DOHH2 (cell line): ENCODE measurements around the gene CACNA2D1.

Experiments used
- H3F3A ChIP-seq: fragments of 200-600 bp; sonication (generic), shearing (Covaris generic); 2 replicates; pipeline ENCODE4 v1.6.0; 2016; ENCODE audit warnings: antibody characterized with exemption, mild to moderate bottlenecking; ENCODE audit not compliant: control insufficient read depth, insufficient read depth
- H3K27ac ChIP-seq: fragments of 200-600 bp; sonication (generic); 2 replicates; pipeline ENCODE4 v1.5.1; 2014; ENCODE audit warnings: low read depth, mild to moderate bottlenecking, low read length, moderate library complexity
- H3K27me3 ChIP-seq: fragments of 200-600 bp; sonication (generic); 2 replicates; pipeline ENCODE4 v1.6.1; 2014; ENCODE audit warnings: mild to moderate bottlenecking, low read length, mixed read lengths; ENCODE audit not compliant: control insufficient read depth
- H3K36me3 ChIP-seq: fragments of 200-600 bp; sonication (generic); 2 replicates; pipeline ENCODE4 v1.6.1; 2014; ENCODE audit warnings: mild to moderate bottlenecking, low read length, moderate library complexity, mixed read lengths; ENCODE audit not compliant: control insufficient read depth
- H3K4me1 ChIP-seq: fragments of 200-600 bp; sonication (generic); 2 replicates; pipeline ENCODE4 v1.6.1; 2014; ENCODE audit warnings: mild to moderate bottlenecking, low read length, mixed read lengths; ENCODE audit not compliant: control insufficient read depth
- H3K4me2 ChIP-seq: fragments of 200-600 bp; sonication (generic); 2 replicates; pipeline ENCODE4 v1.6.0; 2014; ENCODE audit warnings: mild to moderate bottlenecking, low read length, moderate library complexity
- H3K4me3 ChIP-seq: fragments of 200-600 bp; sonication (generic); 2 replicates; pipeline ENCODE4 v1.5.1; 2014; ENCODE audit warnings: mild to moderate bottlenecking, low read length, mixed read lengths
- H3K79me2 ChIP-seq: fragments of 200-600 bp; sonication (generic); 2 replicates; pipeline ENCODE4 v1.6.1; 2014; ENCODE audit warnings: mild to moderate bottlenecking, low read length, mixed read lengths; ENCODE audit not compliant: control insufficient read depth
- H3K9me2 ChIP-seq: fragments of 200-600 bp; sonication (generic); replicated peaks from 2 replicates; pipeline ENCODE4 v1.6.1; 2014; ENCODE audit warnings: mild to moderate bottlenecking, low read length, mixed read lengths; ENCODE audit not compliant: control insufficient read depth
- H3K9me3 ChIP-seq: fragments of 200-600 bp; sonication (generic); 2 replicates; pipeline ENCODE4 v1.6.1; 2014; ENCODE audit warnings: antibody characterized with exemption, low read length, mixed read lengths; ENCODE audit not compliant: control insufficient read depth, insufficient read depth
- H4K20me1 ChIP-seq: fragments of 200-600 bp; sonication (generic); 2 replicates; pipeline ENCODE4 v1.6.0; 2014; ENCODE audit warnings: low read depth, mild to moderate bottlenecking, antibody characterized with exemption, low read length, moderate library complexity; ENCODE audit not compliant: control insufficient read depth, insufficient read depth
- CTCF ChIP-seq: fragments of 200-600 bp; sonication (generic); IDR thresholded peaks from one replicate; pipeline ENCODE4 v1.5.1; 2014; ENCODE audit warnings: antibody characterized with exemption, mild to moderate bottlenecking, low read depth, low read length; ENCODE audit not compliant: poor library complexity, severe bottlenecking
- EZH2phosphoT487 ChIP-seq: fragments of 200-600 bp; sonication (generic); IDR thresholded peaks from 2 replicates; pipeline ENCODE4 v1.6.1; 2017; ENCODE audit warnings: borderline replicate concordance, mild to moderate bottlenecking, antibody characterized with exemption, low read length, moderate library complexity, mixed read lengths

The CACNA2D1 gene

GRCh38 chr7:82164410-82164809, 279.2 kb downstream of the CACNA2D1 start:
- Histone ChIP-seq H3K27me3 (no peaks in the 10 kb centered on the region), H3K9me2 (no peaks in the 10 kb centered on the region; the same call in 1 of the 2 replicates), H3K4me1 (no peaks in the 10 kb centered on the region), H3K79me2 (no peaks in the 10 kb centered on the region), H3K9me3 (no peaks in the 10 kb centered on the region), H3K27ac (no peak overlapping the region), H3K36me3 (no peaks in the 10 kb centered on the region), H3K4me2 (no peak overlapping the region), H3F3A (no peaks in the 10 kb centered on the region), H4K20me1 (no peaks in the 10 kb centered on the region), H3K4me3 (no peak overlapping the region)
- TF ChIP-seq EZH2phosphoT487 (no peak), CTCF (no peak)

- no peak overlapping the region for H3K27ac ChIP-seq
These were observed 280.0 kb downstream of the CACNA2D1 start for GRCh38 chr7:82163586-82163985.

GRCh38 chr7:82162289-82162688, 281.3 kb downstream of the CACNA2D1 start:
- Histone ChIP-seq H4K20me1 (no peaks in the 10 kb centered on the region), H3K4me3 (no peak overlapping the region), H3K79me2 (no peaks in the 10 kb centered on the region), H3K9me2 (no peaks in the 10 kb centered on the region; the same call in 1 of the 2 replicates), H3K36me3 (no peaks in the 10 kb centered on the region), H3K27me3 (no peaks in the 10 kb centered on the region), H3K27ac (no peak overlapping the region), H3F3A (no peaks in the 10 kb centered on the region), H3K4me2 (no peak overlapping the region), H3K4me1 (no peaks in the 10 kb centered on the region), H3K9me3 (no peaks in the 10 kb centered on the region)
- TF ChIP-seq EZH2phosphoT487 = no peak
- TF ChIP-seq CTCF = no peak

More at GRCh38 chr7:82163586-82163985, 280.0 kb downstream of the CACNA2D1 start:
- H3K4me3 ChIP-seq = no peak overlapping the region
- no peaks in the 10 kb centered on the region for H3K36me3 ChIP-seq
- H4K20me1 ChIP-seq = no peaks in the 10 kb centered on the region
- H3K9me2 ChIP-seq = no peaks in the 10 kb centered on the region; the same call in 1 of the 2 replicates
- H3K4me2 ChIP-seq = no peak overlapping the region
- H3K27me3 ChIP-seq = no peaks in the 10 kb centered on the region
- TF ChIP-seq CTCF (no peak), EZH2phosphoT487 (no peak)
- H3F3A ChIP-seq = no peaks in the 10 kb centered on the region
- H3K4me1 ChIP-seq = no peaks in the 10 kb centered on the region
- no peaks in the 10 kb centered on the region for H3K9me3 ChIP-seq
- no peaks in the 10 kb centered on the region for H3K79me2 ChIP-seq
